IMR-90 (cell line): Measurements from ENCODE around the gene GFER. TPM values are rescaled to one million over a fixed set of nuclear protein-coding genes. Genes with fewer than 3 reads are reported as not detected.

Source experiments
- ATAC-seq: fragments of 200-7000 bp; cut with Tn5 transposase; 2 replicates; pipeline ENCODE4 v1.9.1; 2020; ENCODE audit warnings: low read depth, mild to moderate bottlenecking, moderate library complexity
- BruUV-seq: library from RNA; stranded (reverse); fragments of 400-500 nt; replicated peaks from 2 replicates; lab custom pipeline; 2021; lab: Mats Ljungman, UMichigan
- CTCF ChIA-PET: fragments of 300-600 bp; formaldehyde crosslinking; extraction: SDS; loops from one replicate; lab custom pipeline; 2021; ENCODE audit warnings: antibody characterized with exemption; lab: Yijun Ruan, JAX
- POLR2A ChIA-PET: fragments of 300-600 bp; sonication (Branson Sonifier 250); formaldehyde crosslinking; loops from one replicate; lab custom pipeline; 2022; ENCODE audit warnings: antibody characterized with exemption; ENCODE audit not compliant: unreplicated experiment; lab: Charles Lee
- DNase-seq: peaks from one replicate; pipeline ENCODE4 v3.0.0; 2013
- H2AFZ ChIP-seq: replicated peaks from 2 replicates; pipeline ENCODE3; 2013; ENCODE audit warnings: low read length, mild to moderate bottlenecking; ENCODE audit not compliant: poor library complexity
- H2AK5ac ChIP-seq: 2 replicates; pipeline ENCODE4 v1.6.1; 2013; ENCODE audit warnings: low read depth, low read length, inconsistent platforms
- H2AK9ac ChIP-seq: replicated peaks from 2 replicates; pipeline ENCODE3; 2013; ENCODE audit warnings: mild to moderate bottlenecking, low read depth, low read length, moderate library complexity; ENCODE audit not compliant: poor library complexity
- H2BK120ac ChIP-seq: 2 replicates; pipeline ENCODE4 v1.6.1; 2013; ENCODE audit warnings: low read depth, low read length, inconsistent platforms
- H2BK15ac ChIP-seq: 3 replicates; pipeline ENCODE4 v1.6.1; 2013; ENCODE audit warnings: low read depth, low read length, inconsistent platforms
- H2BK20ac ChIP-seq: 2 replicates; pipeline ENCODE4 v1.6.1; 2013; ENCODE audit warnings: low read depth, mild to moderate bottlenecking, inconsistent platforms, low read length, moderate library complexity
- H2BK5ac ChIP-seq: 2 replicates; pipeline ENCODE4 v1.6.1; 2013; ENCODE audit warnings: mild to moderate bottlenecking, low read depth, low read length, inconsistent platforms; ENCODE audit not compliant: poor library complexity, severe bottlenecking
- H3K14ac ChIP-seq: replicated peaks from 2 replicates; pipeline ENCODE4 v1.6.1; 2013; ENCODE audit warnings: low read depth, low read length, inconsistent platforms
- H3K18ac ChIP-seq: 2 replicates; pipeline ENCODE4 v1.6.1; 2013; ENCODE audit warnings: low read depth, low read length, control low read depth
- H3K23ac ChIP-seq: 2 replicates; pipeline ENCODE4 v1.6.1; 2013; ENCODE audit warnings: low read depth, low read length, inconsistent platforms
- H3K27ac ChIP-seq: 2 replicates; pipeline ENCODE4 v1.5.1; 2013; ENCODE audit warnings: mild to moderate bottlenecking, control low read depth, low read length; ENCODE audit not compliant: insufficient read depth
- H3K27me3 ChIP-seq: 2 replicates; pipeline ENCODE4 v1.6.1; 2013; ENCODE audit warnings: low read length; ENCODE audit not compliant: control insufficient read depth, insufficient read depth
- H3K36me3 ChIP-seq: 2 replicates; pipeline ENCODE4 v1.6.1; 2013; ENCODE audit warnings: low read length, mixed read lengths; ENCODE audit not compliant: control insufficient read depth, insufficient read depth
- H3K4ac ChIP-seq: 2 replicates; pipeline ENCODE4 v1.6.1; 2013; ENCODE audit warnings: low read depth, low read length, inconsistent platforms
- H3K4me1 ChIP-seq: 2 replicates; pipeline ENCODE4 v1.6.1; 2013; ENCODE audit warnings: low read length, mixed read lengths; ENCODE audit not compliant: control insufficient read depth, insufficient read depth
- H3K4me2 ChIP-seq: 2 replicates; pipeline ENCODE4 v1.6.1; 2013; ENCODE audit warnings: low read depth, mild to moderate bottlenecking, control low read depth, low read length, moderate library complexity
- H3K4me3 ChIP-seq: 2 replicates; pipeline ENCODE4 v1.5.1; 2013; ENCODE audit warnings: low read depth, mild to moderate bottlenecking, control low read depth, low read length, moderate library complexity; ENCODE audit not compliant: insufficient read depth
- H3K56ac ChIP-seq: 2 replicates; pipeline ENCODE4 v1.6.1; 2013; ENCODE audit warnings: low read length, inconsistent platforms; ENCODE audit not compliant: insufficient read depth; ENCODE audit errors: extremely low read depth
- H3K79me1 ChIP-seq, 2 experiments: 2 replicates each; pipeline ENCODE4 v1.6.1; 2013; ENCODE audit warnings: low read length in 2 of 2, inconsistent platforms in 1 of 2, low read depth in 1 of 2
- H3K9ac ChIP-seq: 2 replicates; pipeline ENCODE4 v1.6.1; 2013; ENCODE audit warnings: low read depth, low read length, control low read depth
- H3K9me1 ChIP-seq: 2 replicates; pipeline ENCODE4 v1.6.1; 2013; ENCODE audit warnings: low read length, inconsistent platforms; ENCODE audit not compliant: insufficient read depth
- H3K9me3 ChIP-seq: 2 replicates; pipeline ENCODE4 v1.6.1; 2013; ENCODE audit warnings: low read length; ENCODE audit not compliant: control insufficient read depth, insufficient read depth
- H4K20me1 ChIP-seq: 2 replicates; pipeline ENCODE4 v1.6.1; 2013; ENCODE audit warnings: low read length, inconsistent platforms; ENCODE audit not compliant: insufficient read depth
- H4K5ac ChIP-seq: 2 replicates; pipeline ENCODE4 v1.6.1; 2013; ENCODE audit warnings: mild to moderate bottlenecking, low read depth, low read length, control low read depth
- H4K8ac ChIP-seq, 2 experiments: 2 replicates each; pipeline ENCODE4 v1.6.1; 2013; ENCODE audit warnings: low read depth in 2 of 2, low read length in 2 of 2, control low read depth in 1 of 2, inconsistent platforms in 1 of 2
- H4K91ac ChIP-seq: 2 replicates; pipeline ENCODE4 v1.6.1; 2013; ENCODE audit warnings: low read depth, low read length, inconsistent platforms; ENCODE audit not compliant: insufficient read depth
- BHLHE40 ChIP-seq: fragments of 150-350 bp; IDR thresholded peaks from 2 replicates; pipeline ENCODE4 v1.6.1; 2016; ENCODE audit warnings: mild to moderate bottlenecking, low read depth, low read length
- CHD1 ChIP-seq: IDR thresholded peaks from 2 replicates; pipeline ENCODE4 v1.6.1; 2012; ENCODE audit warnings: low read depth, low read length, improper control_type of control experiment
- CTCF ChIP-seq: conservative IDR thresholded peaks from 2 replicates; pipeline ENCODE4 v1.5.1; 2012; ENCODE audit warnings: mild to moderate bottlenecking, low read depth, low read length, improper control_type of control experiment
- ELK1 ChIP-seq: fragments of 150-350 bp; IDR thresholded peaks from 2 replicates; pipeline ENCODE4 v1.6.1; 2016; ENCODE audit warnings: low read depth, mild to moderate bottlenecking, low read length, moderate library complexity, borderline replicate concordance
- FOS ChIP-seq: fragments of 150-350 bp; IDR thresholded peaks from 2 replicates; pipeline ENCODE4 v1.6.1; 2016; ENCODE audit warnings: low read depth, low read length
- MAFK ChIP-seq: IDR thresholded peaks from 2 replicates; pipeline ENCODE4 v1.6.1; 2012; ENCODE audit warnings: low read depth, low read length, improper control_type of control experiment
- MAZ ChIP-seq: IDR thresholded peaks from 2 replicates; pipeline ENCODE4 v1.6.1; 2012; ENCODE audit warnings: low read depth, mild to moderate bottlenecking, low read length, improper control_type of control experiment, moderate library complexity, borderline replicate concordance
- MXI1 ChIP-seq: IDR thresholded peaks from 2 replicates; pipeline ENCODE4 v1.6.1; 2012; ENCODE audit warnings: low read depth, mild to moderate bottlenecking, low read length, moderate library complexity, borderline replicate concordance
- NFE2L2 ChIP-seq: fragments of 150-350 bp; IDR thresholded peaks from 2 replicates; pipeline ENCODE4 v1.6.1; 2016; ENCODE audit warnings: low read depth, mild to moderate bottlenecking, low read length
- POLR2A ChIP-seq: IDR thresholded peaks from 2 replicates; pipeline ENCODE4 v1.6.1; 2012; ENCODE audit warnings: mild to moderate bottlenecking, low read depth, low read length
- RCOR1 ChIP-seq: IDR thresholded peaks from 2 replicates; pipeline ENCODE4 v1.6.1; 2012; ENCODE audit warnings: mild to moderate bottlenecking, low read length, improper control_type of control experiment; ENCODE audit not compliant: insufficient replicate concordance
- RFX5 ChIP-seq: IDR thresholded peaks from 2 replicates; pipeline ENCODE4 v1.8.0; 2012; ENCODE audit warnings: low read depth, mild to moderate bottlenecking, low read length, moderate library complexity
- USF2 ChIP-seq: fragments of 150-350 bp; IDR thresholded peaks from 2 replicates; pipeline ENCODE4 v1.6.1; 2017; ENCODE audit warnings: mild to moderate bottlenecking, antibody characterized with exemption, low read length, low read depth
- WGBS, 2 experiments: methylation state at CpG; one replicate each; pipeline versions ENCODE4 v1.1.5 to v1.1.7; 2013; ENCODE audit warnings: missing lambda C conversion rate in 2 of 2; ENCODE audit not compliant: insufficient read length in 1 of 2; ENCODE audit errors: extremely low coverage in 2 of 2; 5-methylcytosine and 5-hydroxymethylcytosine counted together
- dilution Hi-C: fragments of 300-500 bp; cut with HindIII; formaldehyde crosslinking; loops from one replicate; pipeline ENCODE4 v1.14.3; 2018; ENCODE audit warnings: low sequenced_read_pairs; ENCODE audit not compliant: unreplicated experiment
- in situ Hi-C: fragments of 300-500 bp; cut with MboI; formaldehyde crosslinking; loops from 3 replicates; pipeline ENCODE4 v1.14.3; 2019; ENCODE audit warnings: low sequenced_read_pairs, inconsistent platforms, mixed read lengths
- intact Hi-C: fragments of 100-400 bp; cut with micrococcal nuclease; formaldehyde crosslinking; loops from 2 replicates; pipeline ENCODE4 v1.10.0; 2022
- polyA plus RNA-seq, 3 experiments: library from polyadenylated mRNA; depleted of rRNA; stranded (reverse); fragments of >200 nt; gene quantifications; 2 replicates each; pipeline ENCODE4 v1.2.3, GENCODE V29; 2012; ENCODE audit warnings: low replicate concordance in 1 of 3
- total RNA-seq: library from RNA; depleted of rRNA; stranded (reverse); fragments of >200 nt; gene quantifications from 2 replicates; pipeline ENCODE4 v1.2.3, GENCODE V29; 2012

GFER gene
- total and polyA plus RNA-seq, 2 of the 4 experiments (the other 2 are of a cell fraction), result 6.8 to 19.8 TPM

GRCh38 chr16:1971796-1972489 lies 12.1 kb upstream of the GFER start, which contains the start of gene TBL3:
TSS of gene TBL3 (plus strand) at chr16:1972053. CDS start at chr16:1972165, 112 bp downstream.
- peak within 1 kb of the TSS; percentile 91 for H2AFZ ChIP-seq
- H3K9me3 ChIP-seq, result no peaks in the 10 kb centered on the region
- peak within 1 kb of the TSS; percentile 61 for H3K18ac ChIP-seq
- intact Hi-C loops, result no loop called here
- H4K91ac ChIP-seq, result peak within 1 kb of the TSS; percentile 97
- in situ Hi-C loops, result no loop called here
- dilution Hi-C loops, result no loop called here
- 0 out of 3 replicates have a peak within 1 kb of the TSS, but pooled peaks have one; percentile 30 for H2BK15ac ChIP-seq
- DNase-seq (peak; percentile 92), ATAC-seq (peak; percentile 95)
- peak within 1 kb of the TSS; percentile 93 for H3K4me2 ChIP-seq
- H3K36me3 ChIP-seq, result peaks cover 25% of the 10 kb centered on the region
- H4K8ac ChIP-seq, result peak within 1 kb of the TSS; percentile 98 to 100
- peak within 1 kb of the TSS; percentile 77 for H2BK5ac ChIP-seq
- ChIA-PET CTCF (no interaction called here), POLR2A (no interaction called here)
- no peaks in the 10 kb centered on the region for H3K27me3 ChIP-seq
- peak within 1 kb of the TSS; percentile 95 for H2AK5ac ChIP-seq
- no peak within 1 kb of the TSS for H2BK20ac ChIP-seq
- H3K27ac ChIP-seq, result peak within 1 kb of the TSS; percentile 93
- BruUV-seq, result no TSS peak
- H3K56ac ChIP-seq, result peak within 1 kb of the TSS; percentile 89
- peak within 1 kb of the TSS; percentile 89 for H4K5ac ChIP-seq
- WGBS, 2 experiments, result 0% methylated on average over 53 of the region's 78 CpGs; no CpG with 5 or more reads in 1 of the 2 experiments
- H3K14ac ChIP-seq, result peak within 1 kb of the TSS; percentile 93
- peaks cover 3% of the 10 kb centered on the region; the same call in 1 of the 2 replicates for H3K9me1 ChIP-seq
- no peak for TF ChIP-seq CHD1
- no peak for TF ChIP-seq CTCF
- TF ChIP-seq POLR2A, result peak; percentile 94; the same call in 1 of the 2 replicates
- TF ChIP-seq MXI1, result peak; percentile 93
- TF ChIP-seq NFE2L2, result peak; percentile 19; the same call in 1 of the 2 replicates
- TF ChIP-seq RFX5, result no peak
- TF ChIP-seq USF2, result peak; percentile 28; the same call in 1 of the 2 replicates
- no peak for TF ChIP-seq BHLHE40
- peak; percentile 92 for TF ChIP-seq MAZ
- TF ChIP-seq ELK1, result no peak
- TF ChIP-seq RCOR1, result peak; percentile 48
- 0 out of 2 replicates have a peak, but pooled peaks have one; percentile 15 for TF ChIP-seq FOS
- no peak for TF ChIP-seq MAFK
- H3K23ac ChIP-seq, result peak within 1 kb of the TSS; percentile 78
- peaks cover 6% of the 10 kb centered on the region for H3K4me1 ChIP-seq
- H3K79me1 ChIP-seq, result peaks cover 9 to 38% of the 10 kb centered on the region in 2 experiments
- H3K9ac ChIP-seq, result peak within 1 kb of the TSS; percentile 96
- H3K4me3 ChIP-seq, result peak within 1 kb of the TSS; percentile 66
- H3K4ac ChIP-seq, result peak within 1 kb of the TSS; percentile 92
- H2BK120ac ChIP-seq, result peak within 1 kb of the TSS; percentile 15; the same call in 1 of the 2 replicates
- H2AK9ac ChIP-seq, result peak within 1 kb of the TSS; percentile 86
- no peaks in the 10 kb centered on the region; the same call in 1 of the 2 replicates for H4K20me1 ChIP-seq
